K562 (cell line): ENCODE measurements around the gene NFIC. TPM values are rescaled to one million over a fixed set of nuclear protein-coding genes. Genes with fewer than 3 reads are reported as not detected.
"Not testable (repeated sequence)": the region's sequence is repeated elsewhere in the genome, so short reads cannot be mapped to it uniquely, and the experiment has no call there.

Experiments
- ATAC-seq: fragments of 200-7000 bp; cut with Tn5 transposase; 3 replicates; pipeline ENCODE4 v1.9.1; 2020; ENCODE audit warnings: moderate library complexity
- BruUV-seq: library from RNA; stranded (reverse); fragments of 400-500 nt; replicated peaks from 2 replicates; lab custom pipeline; 2021; lab: Mats Ljungman, UMichigan
- CTCF ChIA-PET: fragments of 300-600 bp; formaldehyde crosslinking; extraction: SDS; loops from one replicate; lab custom pipeline; 2021; ENCODE audit warnings: low intra/inter-chr PET ratio; lab: Yijun Ruan, JAX
- POLR2A ChIA-PET: fragments of 300-600, 350-650 bp; sonication (Branson Sonifier 250); formaldehyde crosslinking; extraction: SDS; loops from one replicate; lab custom pipeline; 2021; ENCODE audit warnings: antibody characterized with exemption, inconsistent platforms; lab: Yijun Ruan, JAX
- DNase-seq, 4 experiments: peaks; one replicate each; pipeline versions ENCODE4 v3.0.0 to v3.0.0-alpha.2; 2011 to 2018; ENCODE audit warnings: low spot score in 3 of 4, mixed read lengths in 3 of 4; ENCODE audit errors: extremely low read depth in 1 of 4
- FAIRE-seq: peaks from 2 replicates; lab custom pipeline; 2011; peaks lifted over from hg19 to GRCh38; lab: Jason Lieb, UNC
- H2AFZ ChIP-seq: 2 replicates; pipeline ENCODE4 v1.6.0; 2011; ENCODE audit warnings: low read depth, low read length, control low read depth, inconsistent platforms
- H3K27ac ChIP-seq: fragments of 200-600 bp; 3 replicates; pipeline ENCODE4 v1.8.0; 2011; ENCODE audit warnings: low read depth, mild to moderate bottlenecking, control low read depth, inconsistent platforms, low read length, moderate library complexity, mixed read lengths; ENCODE audit errors: extremely low read depth
- H3K27me3 ChIP-seq, 2 experiments: fragments of 300-600 bp in 1 of 2; 2 replicates in 1 of 2; 3 replicates in 1 of 2; pipeline versions ENCODE4 v1.6.0 to v1.8.0; 2011; ENCODE audit warnings: inconsistent platforms in 2 of 2, low read length in 2 of 2, mild to moderate bottlenecking in 1 of 2, mixed read lengths in 1 of 2, moderate library complexity in 1 of 2; ENCODE audit not compliant: control insufficient read depth in 2 of 2, insufficient read depth in 2 of 2
- H3K36me3 ChIP-seq: fragments of 300-600 bp; 3 replicates; pipeline ENCODE4 v1.8.0; 2011; ENCODE audit warnings: mild to moderate bottlenecking, low read length, inconsistent platforms; ENCODE audit not compliant: control insufficient read depth, insufficient read depth
- H3K4me1 ChIP-seq, 2 experiments: fragments of 200-600 bp in 1 of 2; replicated peaks in 1 of 2; 2 replicates in 1 of 2; 3 replicates in 1 of 2; pipeline versions ENCODE4 v1.5.1 to v1.8.0; 2011; ENCODE audit warnings: inconsistent platforms in 2 of 2, low read length in 2 of 2, mild to moderate bottlenecking in 1 of 2, mixed read lengths in 1 of 2, moderate library complexity in 1 of 2; ENCODE audit not compliant: control insufficient read depth in 2 of 2, insufficient read depth in 2 of 2
- H3K4me2 ChIP-seq: 2 replicates; pipeline ENCODE4 v1.6.1; 2011; ENCODE audit warnings: low read length, control low read depth, inconsistent platforms, mixed read lengths; ENCODE audit not compliant: insufficient read depth
- H3K4me3 ChIP-seq: fragments of 200-600 bp; sonication (generic), shearing (Covaris generic); 2 replicates; pipeline ENCODE4 v1.5.1; 2016; ENCODE audit warnings: control low read depth, inconsistent platforms
- H3K79me2 ChIP-seq: fragments of 200-600 bp; 3 replicates; pipeline ENCODE4 v1.8.0; 2011; ENCODE audit warnings: low read length, inconsistent platforms; ENCODE audit not compliant: control insufficient read depth, insufficient read depth
- H3K9ac ChIP-seq, 2 experiments: 2 replicates each; pipeline versions ENCODE4 v1.6.0 to v1.6.1; 2011; ENCODE audit warnings: low read depth in 2 of 2, low read length in 2 of 2, control low read depth in 1 of 2, inconsistent platforms in 1 of 2, mild to moderate bottlenecking in 1 of 2, mixed read lengths in 1 of 2; ENCODE audit not compliant: insufficient read depth in 1 of 2
- H3K9me1 ChIP-seq: one replicate; pipeline ENCODE4 v1.6.0; 2011; ENCODE audit warnings: inconsistent platforms, mild to moderate bottlenecking, low read length, moderate library complexity; ENCODE audit not compliant: control insufficient read depth, insufficient read depth
- H3K9me3 ChIP-seq: replicated peaks from 2 replicates; pipeline ENCODE4 v1.5.1; 2011; ENCODE audit warnings: low read depth, low read length, inconsistent platforms; ENCODE audit not compliant: control insufficient read depth, insufficient read depth
- H4K20me1 ChIP-seq: replicated peaks from 2 replicates; pipeline ENCODE4 v1.6.1; 2011; ENCODE audit warnings: low read length, inconsistent platforms, mixed read lengths; ENCODE audit not compliant: control insufficient read depth, insufficient read depth
- BCOR ChIP-seq: fragments of 450-650 bp; IDR thresholded peaks from 2 replicates; pipeline ENCODE4 v1.6.1; 2016
- CBX5 ChIP-seq: IDR thresholded peaks from 2 replicates; pipeline ENCODE4 v1.6.1; 2014; ENCODE audit warnings: low read depth, borderline replicate concordance
- ETV6 ChIP-seq, 3 experiments: fragments of 150-350 bp in 1 of 3; sonication (generic) in 1 of 3; formaldehyde crosslinking in 1 of 3; IDR thresholded peaks; 2 replicates each; pipeline versions ENCODE4 v1.6.1 to v1.8.0; 2014 to 2022; ENCODE audit warnings: borderline replicate concordance in 2 of 3, low read depth in 2 of 3, antibody characterized with exemption in 1 of 3, low read length in 1 of 3, mild to moderate bottlenecking in 1 of 3, missing genetic modification reagents in 1 of 3
- MCM7 ChIP-seq, 2 experiments: fragments of 450-650 bp; IDR thresholded peaks; 2 replicates each; pipeline ENCODE4 v1.6.1; 2016 to 2018
- NUFIP1 ChIP-seq: fragments of 450-650 bp; IDR thresholded peaks from 2 replicates; pipeline ENCODE4 v1.6.1; 2018; ENCODE audit not compliant: partially characterized antibody
- THRAP3 ChIP-seq: fragments of 450-650 bp; IDR thresholded peaks from 2 replicates; pipeline ENCODE4 v1.6.1; 2016; ENCODE audit warnings: mild to moderate bottlenecking, inconsistent platforms, borderline replicate concordance
- ZNF121 ChIP-seq: sonication (generic); formaldehyde crosslinking; conservative IDR thresholded peaks from 2 replicates; pipeline ENCODE4 v1.8.0; 2022; ENCODE audit warnings: missing genetic modification reagents
- WGBS: fragments of 100-300 bp; shearing (Covaris generic); methylation state at CpG from one replicate; pipeline ENCODE4 v1.1.6; 2016; ENCODE audit warnings: low coverage, mixed read lengths; ENCODE audit not compliant: insufficient coverage; ENCODE audit errors: missing lambda C conversion rate; 5-methylcytosine and 5-hydroxymethylcytosine counted together
- in situ Hi-C: fragments of 300-500 bp; cut with MboI; formaldehyde crosslinking; loops from 4 replicates; pipeline ENCODE4 v1.15.0; 2018; ENCODE audit warnings: inconsistent platforms, mixed read lengths
- intact Hi-C: fragments of 100-400 bp; cut with micrococcal nuclease; formaldehyde crosslinking; loops from 2 replicates; pipeline ENCODE4 v1.14.2; 2022
- polyA plus RNA-seq, 8 experiments: library from polyadenylated mRNA; depleted of rRNA in 4 of 8; stranded (reverse) in 5 of 8; unstranded in 3 of 8; fragments of >200 nt; fragmentation: Nextera tagmentation in 2 of 8; fragmentation: Illumina TruSeq in 1 of 8; extraction: Ambion mirVana in 2 of 8; extraction: Trizol in 1 of 8; gene quantifications; 2 replicates each; pipeline versions ENCODE4 v1.2.1 to v1.2.3, GENCODE V29; 2011 to 2014; ENCODE audit warnings: inconsistent platforms in 1 of 8, missing spikeins in 1 of 8
- total RNA-seq, 7 experiments: library from RNA; depleted of rRNA in 6 of 7; stranded (reverse); fragments of >200 nt in 6 of 7; fragmentation: Illumina TruSeq in 2 of 7; extraction: Trizol in 2 of 7; gene quantifications; 2 replicates each; pipeline versions ENCODE4 v1.2.1 to v1.2.3, GENCODE V29; 2011 to 2021; ENCODE audit warnings: low replicate concordance in 1 of 7
- TF ChIP-seq, protein P1 (sequence below): sonication (generic); formaldehyde crosslinking; IDR thresholded peaks from 2 replicates; pipeline ENCODE4 v1.8.0; 2022; ENCODE audit warnings: mild to moderate bottlenecking, missing genetic modification reagents
- TF ChIP-seq, protein P2 (sequence below): IDR thresholded peaks from 2 replicates; pipeline ENCODE4 v1.6.1; 2016; ENCODE audit warnings: missing genetic modification characterization, missing compliant biosample characterization

The NFIC gene
- total and polyA plus RNA-seq, 9 of the 15 experiments (the other 6 are each of a cell fraction or from before 2014, with no cell fraction given), result 0.71 to 62.1 (median 6.9) TPM

DNA sequence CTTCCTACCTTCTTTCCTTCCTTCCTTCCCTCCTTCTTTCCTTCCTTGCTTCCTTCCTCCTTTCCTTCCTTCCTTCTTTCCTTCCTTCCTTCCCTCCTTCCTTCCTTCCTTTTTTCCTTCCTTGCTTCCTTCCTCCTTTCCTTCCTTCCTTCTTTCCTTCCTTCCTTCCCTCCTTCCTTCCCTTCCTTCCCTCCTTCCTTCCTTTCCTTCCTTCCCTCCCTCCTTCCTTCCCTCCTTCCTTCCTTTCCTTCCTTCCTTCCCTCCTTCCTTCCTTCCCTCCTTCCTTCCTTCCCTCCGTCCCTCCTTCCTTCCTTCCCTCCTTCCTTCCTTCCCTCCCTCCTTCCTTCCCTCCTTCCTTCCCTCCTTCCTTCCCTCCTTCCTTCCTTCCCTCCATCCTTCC, 34.2 kb upstream of the NFIC start:
- in situ Hi-C loops; DNase-seq; intact Hi-C loops; H3K4me1 ChIP-seq; H3K9me1 ChIP-seq; H3K79me2 ChIP-seq; H2AFZ ChIP-seq; ATAC-seq; H3K36me3 ChIP-seq; H3K9me3 ChIP-seq; H3K27ac ChIP-seq; H3K4me3 ChIP-seq; CTCF ChIA-PET; FAIRE-seq; POLR2A ChIA-PET; H3K4me2 ChIP-seq; H3K9ac ChIP-seq; BruUV-seq; H4K20me1 ChIP-seq; TF ChIP-seq ETV6 (CRISPR knock-in tag; IDR thresholded peaks at IDR 0.05; ENCODE audit: borderline replicate concordance): not testable (repeated sequence)
- H3K27me3 ChIP-seq, result peaks cover 5 to 27% of the 10 kb centered on the region in 2 experiments
- TF ChIP-seq ETV6 (IDR thresholded peaks at IDR 0.05; ENCODE audit: borderline replicate concordance in 1 of 2, low read depth in 2 of 2, low read length in 1 of 2), result peak in 1 of 2 experiments; percentile 82; a peak in 2 of 4 replicates
- no CpG with 5 or more reads among the region's 1 CpG for WGBS

DNA sequence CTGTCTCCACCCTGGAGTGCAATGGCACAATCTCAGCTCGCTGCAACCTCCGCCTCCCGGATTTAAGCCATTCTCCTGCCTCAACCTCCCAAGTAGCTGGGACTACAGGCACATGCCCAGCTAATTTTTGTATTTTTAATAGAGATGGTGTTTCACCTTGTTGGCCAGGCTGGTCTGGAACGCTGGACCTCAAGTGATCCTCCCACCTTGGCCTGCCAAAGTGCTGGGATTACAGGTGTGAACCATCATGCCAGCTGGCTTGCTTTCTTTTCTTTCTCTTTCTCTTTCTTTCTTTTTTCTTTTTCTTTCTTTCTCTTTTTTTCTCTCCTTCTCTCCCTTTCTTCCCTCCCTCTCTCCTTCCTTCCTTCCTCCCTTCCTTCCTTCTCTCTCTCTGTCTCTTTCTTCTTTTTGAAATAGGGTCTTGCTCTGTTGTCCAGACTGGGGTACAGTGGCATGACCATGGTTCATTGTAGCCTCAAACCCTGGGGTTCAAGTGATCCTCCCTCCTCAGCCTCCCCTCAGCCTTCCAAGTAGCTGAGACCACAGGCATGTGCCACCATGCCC, 33.3 kb upstream of the NFIC start:
- no peak overlapping the region for H3K4me3 ChIP-seq
- peaks cover 0 to 10% of the 10 kb centered on the region in 2 experiments; a peak in 2 of 5 replicates for H3K4me1 ChIP-seq
- no peak overlapping the region for H3K9ac ChIP-seq
- TF ChIP-seq ZNF121 (peak; percentile 72), CBX5 (no peak), BCOR (peak; percentile 16; the same call in 1 of the 2 replicates), NUFIP1 (no peak), MCM7 (IDR thresholded peaks at IDR 0.05) (0 out of 4 replicates have a peak, but pooled peaks of 1 of the 2 experiments have one; percentile 20), THRAP3 (no peak)
- TF ChIP-seq, protein P1, sequence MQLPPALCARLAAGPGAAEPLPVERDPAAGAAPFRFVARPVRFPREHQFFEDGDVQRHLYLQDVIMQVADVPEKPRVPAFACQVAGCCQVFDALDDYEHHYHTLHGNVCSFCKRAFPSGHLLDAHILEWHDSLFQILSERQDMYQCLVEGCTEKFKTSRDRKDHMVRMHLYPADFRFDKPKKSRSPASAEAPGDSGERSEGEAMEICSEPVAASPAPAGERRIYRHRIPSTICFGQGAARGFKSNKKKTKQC (CRISPR knock-in tag), result no peak
- TF ChIP-seq, protein P2, sequence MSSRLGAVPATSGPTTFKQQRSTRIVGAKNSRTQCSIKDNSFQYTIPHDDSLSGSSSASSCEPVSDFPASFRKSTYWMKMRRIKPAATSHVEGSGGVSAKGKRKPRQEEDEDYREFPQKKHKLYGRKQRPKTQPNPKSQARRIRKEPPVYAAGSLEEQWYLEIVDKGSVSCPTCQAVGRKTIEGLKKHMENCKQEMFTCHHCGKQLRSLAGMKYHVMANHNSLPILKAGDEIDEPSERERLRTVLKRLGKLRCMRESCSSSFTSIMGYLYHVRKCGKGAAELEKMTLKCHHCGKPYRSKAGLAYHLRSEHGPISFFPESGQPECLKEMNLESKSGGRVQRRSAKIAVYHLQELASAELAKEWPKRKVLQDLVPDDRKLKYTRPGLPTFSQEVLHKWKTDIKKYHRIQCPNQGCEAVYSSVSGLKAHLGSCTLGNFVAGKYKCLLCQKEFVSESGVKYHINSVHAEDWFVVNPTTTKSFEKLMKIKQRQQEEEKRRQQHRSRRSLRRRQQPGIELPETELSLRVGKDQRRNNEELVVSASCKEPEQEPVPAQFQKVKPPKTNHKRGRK (tag), result peak; percentile 90
- intact Hi-C loops (no loop called here), in situ Hi-C loops (no loop called here)
- FAIRE-seq (no peak), ATAC-seq (no peak), DNase-seq (no peak)
- H3K36me3 ChIP-seq, result no peaks in the 10 kb centered on the region
- WGBS, result 17% methylated on average over 3 of the region's 4 CpGs
- H3K9me3 ChIP-seq, result no peaks in the 10 kb centered on the region
- CTCF ChIA-PET, result no interaction called here
- no peak overlapping the region for H3K27ac ChIP-seq
- H2AFZ ChIP-seq, result no peak overlapping the region
- H3K79me2 ChIP-seq, result no peaks in the 10 kb centered on the region
- no peak overlapping the region for H3K4me2 ChIP-seq
- no TSS peak for BruUV-seq
- no peaks in the 10 kb centered on the region for H3K9me1 ChIP-seq
- peaks cover 4% of the 10 kb centered on the region; the same call in 1 of the 2 replicates for H4K20me1 ChIP-seq
- peaks cover 5 to 27% of the 10 kb centered on the region in 2 experiments for H3K27me3 ChIP-seq
- POLR2A ChIA-PET, result no interaction called here
